Osteoblast (primary cell): ENCODE results near the gene FN3KRP. TPM values are rescaled to one million over a fixed set of nuclear protein-coding genes. Genes with fewer than 3 reads are reported as not detected.
A peak's percentile ranks its signal among the peaks of the same experiment; 100 is the strongest.
"Not testable (repeated sequence)": the region's sequence is repeated elsewhere in the genome, so short reads cannot be mapped to it uniquely, and the experiment has no call there.

Experiments used
- DNase-seq: peaks from one replicate; pipeline ENCODE4 v3.0.0; 2011; ENCODE audit warnings: low spot score, mixed read lengths; ENCODE audit not compliant: insufficient read length; ENCODE audit errors: missing footprints
- H2AFZ ChIP-seq: 2 replicates; pipeline ENCODE4 v1.6.0; 2011; ENCODE audit warnings: mild to moderate bottlenecking, low read length
- H3K27ac ChIP-seq: 2 replicates; pipeline ENCODE4 v1.5.1; 2011; ENCODE audit warnings: mild to moderate bottlenecking, low read depth, low read length, moderate library complexity
- H3K27me3 ChIP-seq: 2 replicates; pipeline ENCODE4 v1.6.0; 2012; ENCODE audit warnings: mild to moderate bottlenecking, control low read depth, inconsistent platforms, low read length, moderate library complexity; ENCODE audit not compliant: insufficient read depth
- H3K36me3 ChIP-seq: 2 replicates; pipeline ENCODE4 v1.5.1; 2011; ENCODE audit warnings: mild to moderate bottlenecking, low read length, control low read depth, moderate library complexity; ENCODE audit not compliant: insufficient read depth
- H3K4me1 ChIP-seq: 2 replicates; pipeline ENCODE4 v1.5.1; 2011; ENCODE audit warnings: mild to moderate bottlenecking, low read length, control low read depth, moderate library complexity; ENCODE audit not compliant: insufficient read depth
- H3K4me2 ChIP-seq: 2 replicates; pipeline ENCODE4 v1.6.0; 2011; ENCODE audit warnings: mild to moderate bottlenecking, low read length; ENCODE audit not compliant: insufficient read depth
- H3K4me3 ChIP-seq: fragments of 200-600 bp; sonication (generic); 3 replicates; pipeline ENCODE4 v1.5.1; 2012; ENCODE audit warnings: mild to moderate bottlenecking, low read length, inconsistent platforms; ENCODE audit not compliant: insufficient read depth
- H3K79me2 ChIP-seq: 2 replicates; pipeline ENCODE4 v1.6.0; 2012; ENCODE audit warnings: mild to moderate bottlenecking, low read length, control low read depth, inconsistent platforms; ENCODE audit not compliant: insufficient read depth
- H3K9me3 ChIP-seq: 2 replicates; pipeline ENCODE4 v1.5.1; 2011; ENCODE audit warnings: low read depth, low read length, control low read depth
- H4K20me1 ChIP-seq: 2 replicates; pipeline ENCODE4 v1.6.0; 2012; ENCODE audit warnings: mild to moderate bottlenecking, low read length, control low read depth; ENCODE audit not compliant: insufficient read depth
- total RNA-seq: library from RNA; depleted of rRNA; stranded (reverse); fragments of >200 nt; gene quantifications from 2 replicates; pipeline ENCODE4 v1.2.3, GENCODE V29; 2012
- TF ChIP-seq, protein P1 (sequence below): IDR thresholded peaks from 2 replicates; pipeline ENCODE4 v1.5.1; 2011; ENCODE audit warnings: mild to moderate bottlenecking, low read depth, low read length, moderate library complexity; ENCODE audit errors: extremely low read depth

Gene FN3KRP
- total RNA-seq, 1 donor: 10.1 TPM

DNA sequence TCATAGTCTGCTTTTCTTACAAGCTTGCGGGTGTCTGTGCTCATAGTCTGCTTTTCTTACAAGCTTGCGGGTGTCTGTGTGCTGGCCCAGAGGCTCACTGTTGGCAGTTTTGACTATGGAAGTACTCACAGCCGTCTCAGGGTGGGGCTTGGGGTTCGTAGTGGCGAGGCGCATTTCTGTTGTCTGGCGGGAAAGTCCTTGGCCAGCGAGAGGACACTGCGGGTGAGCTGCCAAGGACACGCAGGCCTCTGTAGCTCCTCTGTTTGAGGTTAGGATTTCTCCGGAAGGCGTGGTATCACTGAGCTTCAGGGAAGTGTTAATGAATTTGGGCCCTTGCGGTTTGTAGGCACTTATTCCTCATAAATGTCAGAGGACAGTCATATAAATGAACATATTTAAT is 48.9 kb downstream of the FN3KRP start:
- Histone ChIP-seq H3K36me3 (peaks cover 32% of the 10 kb centered on the region), H2AFZ (no peak overlapping the region)
- DNase-seq: no peak

DNA sequence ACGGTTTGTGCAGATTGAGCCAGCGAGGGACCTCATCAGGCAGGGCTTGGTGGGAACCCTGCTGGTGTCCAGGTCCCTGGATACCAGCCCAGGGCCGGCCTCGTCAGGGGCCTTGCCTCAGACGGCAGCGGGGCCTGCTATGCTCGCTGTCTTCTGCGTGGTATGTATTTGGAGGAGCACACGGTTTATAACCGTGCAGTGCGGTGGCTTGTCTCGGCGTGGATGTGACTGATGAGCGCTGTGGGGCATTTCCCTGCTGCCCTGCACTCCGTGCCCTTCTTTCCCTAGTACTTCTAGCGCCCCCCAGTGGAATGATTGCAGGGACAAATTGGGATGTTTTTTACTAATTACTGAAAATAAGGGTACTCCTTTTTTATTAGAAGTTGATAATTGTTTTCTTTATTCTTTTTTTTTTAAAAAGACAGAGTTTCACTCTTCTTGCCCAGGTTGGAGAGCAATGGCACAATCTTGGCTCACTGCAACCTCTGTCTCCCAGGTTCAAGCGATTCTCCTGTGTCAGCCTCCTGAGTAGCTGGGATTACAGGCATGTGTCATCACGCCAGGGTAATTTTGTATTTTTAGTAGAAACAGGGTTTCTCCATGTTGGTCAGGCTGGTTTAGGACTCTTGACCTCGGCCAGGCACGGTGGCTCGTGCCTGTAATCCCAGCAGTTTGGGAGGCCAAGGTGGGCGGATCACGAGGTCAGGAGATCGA is 50.7 kb downstream of the FN3KRP start:
- no peaks in the 10 kb centered on the region for H4K20me1 ChIP-seq
- H3K9me3 ChIP-seq: no peaks in the 10 kb centered on the region
- no peak overlapping the region for H2AFZ ChIP-seq
- peak; percentile 85 for DNase-seq
- peaks cover 8% of the 10 kb centered on the region for H3K79me2 ChIP-seq
- H3K4me1 ChIP-seq: no peaks in the 10 kb centered on the region
- no peak overlapping the region for H3K4me3 ChIP-seq
- peaks cover 28% of the 10 kb centered on the region for H3K36me3 ChIP-seq
- TF ChIP-seq, protein P1, sequence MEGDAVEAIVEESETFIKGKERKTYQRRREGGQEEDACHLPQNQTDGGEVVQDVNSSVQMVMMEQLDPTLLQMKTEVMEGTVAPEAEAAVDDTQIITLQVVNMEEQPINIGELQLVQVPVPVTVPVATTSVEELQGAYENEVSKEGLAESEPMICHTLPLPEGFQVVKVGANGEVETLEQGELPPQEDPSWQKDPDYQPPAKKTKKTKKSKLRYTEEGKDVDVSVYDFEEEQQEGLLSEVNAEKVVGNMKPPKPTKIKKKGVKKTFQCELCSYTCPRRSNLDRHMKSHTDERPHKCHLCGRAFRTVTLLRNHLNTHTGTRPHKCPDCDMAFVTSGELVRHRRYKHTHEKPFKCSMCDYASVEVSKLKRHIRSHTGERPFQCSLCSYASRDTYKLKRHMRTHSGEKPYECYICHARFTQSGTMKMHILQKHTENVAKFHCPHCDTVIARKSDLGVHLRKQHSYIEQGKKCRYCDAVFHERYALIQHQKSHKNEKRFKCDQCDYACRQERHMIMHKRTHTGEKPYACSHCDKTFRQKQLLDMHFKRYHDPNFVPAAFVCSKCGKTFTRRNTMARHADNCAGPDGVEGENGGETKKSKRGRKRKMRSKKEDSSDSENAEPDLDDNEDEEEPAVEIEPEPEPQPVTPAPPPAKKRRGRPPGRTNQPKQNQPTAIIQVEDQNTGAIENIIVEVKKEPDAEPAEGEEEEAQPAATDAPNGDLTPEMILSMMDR: peak; percentile 67
- H3K27ac ChIP-seq: no peak overlapping the region
- H3K27me3 ChIP-seq: no peaks in the 10 kb centered on the region
- H3K4me2 ChIP-seq: no peak overlapping the region

More for the DNA sequence above, 48.9 kb downstream of the FN3KRP start:
- Histone ChIP-seq H3K27ac (no peak overlapping the region), H4K20me1 (no peaks in the 10 kb centered on the region), H3K4me2 (no peak overlapping the region), H3K4me3 (no peak overlapping the region), H3K9me3 (no peaks in the 10 kb centered on the region), H3K4me1 (no peaks in the 10 kb centered on the region), H3K79me2 (peaks cover 14% of the 10 kb centered on the region), H3K27me3 (no peaks in the 10 kb centered on the region)
- TF ChIP-seq, protein P1: no peak

DNA sequence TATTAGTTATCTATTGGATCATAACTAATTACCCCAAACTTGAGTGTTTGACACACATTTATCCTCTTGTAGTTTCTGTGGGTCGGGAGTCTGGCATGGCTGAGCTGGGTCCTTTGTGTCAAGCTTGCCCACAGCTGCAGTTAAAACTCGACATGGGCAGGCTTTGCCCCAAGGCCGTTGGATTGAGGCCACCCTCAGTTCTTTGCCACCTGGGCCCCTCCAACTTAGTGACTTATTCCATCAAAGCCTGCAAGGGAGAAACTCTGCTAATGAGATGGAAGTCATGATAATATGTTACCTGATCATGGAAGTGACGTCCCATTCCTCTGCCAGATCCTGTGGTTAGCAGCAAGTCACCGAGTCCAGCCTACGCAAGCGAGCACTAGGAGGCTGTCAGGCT is 52.5 kb downstream of the FN3KRP start:
- Histone ChIP-seq H3K4me1 (no peaks in the 10 kb centered on the region), H3K4me3 (no peak overlapping the region), H3K36me3 (peaks cover 26% of the 10 kb centered on the region), H3K4me2 (no peak overlapping the region), H3K79me2 (peaks cover 2% of the 10 kb centered on the region), H3K27me3 (no peaks in the 10 kb centered on the region), H3K27ac (no peak overlapping the region), H4K20me1 (no peaks in the 10 kb centered on the region), H3K9me3 (no peaks in the 10 kb centered on the region), H2AFZ (no peak overlapping the region)
- no peak for DNase-seq
- TF ChIP-seq, protein P1: no peak

DNA sequence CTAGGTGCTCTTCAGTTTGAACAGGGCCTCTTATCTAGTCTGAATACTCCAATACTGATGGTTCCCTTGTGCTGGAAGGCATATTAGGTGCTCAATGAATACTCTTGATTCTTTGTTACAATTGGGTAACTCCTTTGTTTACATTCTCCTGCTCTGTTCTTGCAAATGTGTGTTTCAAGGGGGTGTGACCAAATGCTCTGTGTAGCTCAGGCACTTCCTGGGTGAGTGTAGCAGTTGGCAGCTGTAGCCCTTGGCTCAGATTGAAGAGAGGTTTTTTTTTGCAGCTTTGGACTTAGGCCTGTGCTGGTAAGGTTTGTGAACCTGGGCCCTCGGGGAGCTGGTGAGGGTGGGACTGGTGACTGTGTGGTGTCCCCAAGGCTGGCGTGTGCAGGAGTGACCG is 55.5 kb downstream of the FN3KRP start:
- TF ChIP-seq, protein P1: no peak
- H3K79me2 ChIP-seq: no peaks in the 10 kb centered on the region
- no peaks in the 10 kb centered on the region for H3K4me1 ChIP-seq

DNA sequence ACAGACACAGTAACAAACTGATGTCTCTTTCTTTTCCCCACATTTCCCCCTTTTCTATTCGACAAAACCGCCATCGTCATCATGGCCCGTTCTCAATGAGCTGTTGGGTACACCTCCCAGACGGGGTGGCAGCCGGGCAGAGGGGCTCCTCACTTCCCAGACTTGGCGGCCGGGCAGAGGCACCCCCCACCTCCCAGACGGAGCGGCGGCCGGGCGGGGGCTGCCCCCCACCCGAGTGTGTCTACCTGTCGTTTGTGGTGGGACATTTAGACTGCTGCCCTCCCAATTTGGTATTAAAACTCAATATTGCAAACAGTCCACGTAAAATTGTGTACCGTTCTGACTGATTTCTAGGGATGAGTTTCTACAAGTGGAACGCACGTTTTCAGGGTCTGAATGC is 58.0 kb downstream of the FN3KRP start:
- Histone ChIP-seq H2AFZ (peak overlapping the region; percentile 35), H3K4me3 (peak overlapping the region; percentile 51), H3K4me2 (peak overlapping the region; percentile 74)
- H4K20me1 ChIP-seq, H3K36me3 ChIP-seq, H3K79me2 ChIP-seq, H3K27ac ChIP-seq, DNase-seq, H3K4me1 ChIP-seq, H3K27me3 ChIP-seq, H3K9me3 ChIP-seq: not testable (repeated sequence)

More for the DNA sequence above, 55.5 kb downstream of the FN3KRP start:
- Histone ChIP-seq H3K36me3 (peaks cover 20% of the 10 kb centered on the region), H3K27ac (no peak overlapping the region), H2AFZ (no peak overlapping the region), H4K20me1 (no peaks in the 10 kb centered on the region), H3K9me3 (no peaks in the 10 kb centered on the region), H3K27me3 (no peaks in the 10 kb centered on the region), H3K4me2 (no peak overlapping the region), H3K4me3 (no peak overlapping the region)
- DNase-seq: peak; percentile 96
